Measurements from ENCODE around the gene FAM118B. TPM values are rescaled to one million over a fixed set of nuclear protein-coding genes. Genes with fewer than 3 reads are reported as not detected.

Gene FAM118B
- total RNA-seq, 1 donor from 2014 or later: 32.4 TPM

- Mint-ChIP-seq H3K27me3 (no peaks in the 10 kb centered on the region), H3K27ac (no peak overlapping the region), H3K36me3 (ENCODE audit: insufficient read depth) (peaks cover 10% of the 10 kb centered on the region), H3K4me1 (ENCODE audit: low read depth) (no peaks in the 10 kb centered on the region), H3K9me3 (ENCODE audit: low read depth) (no peaks in the 10 kb centered on the region), H3K4me3 (ENCODE audit: low read depth) (no peak overlapping the region)
- no peak for TF ChIP-seq CTCF (IDR thresholded peaks at IDR 0.05; ENCODE audit: unreplicated experiment)
- DNase-seq (ENCODE audit: low spot score, unreplicated experiment): no peak
Measured at GRCh38 chr11:126186025-126186698, 25.4 kb upstream of the FAM118B start.

- Mint-ChIP-seq H3K4me3 (ENCODE audit: low read depth) (no peak overlapping the region), H3K9me3 (ENCODE audit: low read depth) (no peaks in the 10 kb centered on the region), H3K4me1 (ENCODE audit: low read depth) (no peaks in the 10 kb centered on the region), H3K27ac (no peak overlapping the region), H3K27me3 (no peaks in the 10 kb centered on the region), H3K36me3 (ENCODE audit: insufficient read depth) (peaks cover 11% of the 10 kb centered on the region)
- peak; percentile 24 for TF ChIP-seq CTCF (IDR thresholded peaks at IDR 0.05; ENCODE audit: unreplicated experiment)
- no peak for DNase-seq (ENCODE audit: low spot score, unreplicated experiment)
Measured at GRCh38 chr11:126186708-126187529, 24.7 kb upstream of the FAM118B start.

- Mint-ChIP-seq H3K4me3 (ENCODE audit: low read depth) (no peak overlapping the region), H3K9me3 (ENCODE audit: low read depth) (no peaks in the 10 kb centered on the region), H3K4me1 (ENCODE audit: low read depth) (no peaks in the 10 kb centered on the region), H3K27me3 (no peaks in the 10 kb centered on the region), H3K36me3 (ENCODE audit: insufficient read depth) (peaks cover 12% of the 10 kb centered on the region), H3K27ac (peak overlapping the region; percentile 53)
- no peak for DNase-seq (ENCODE audit: low spot score, unreplicated experiment)
- no peak for TF ChIP-seq CTCF (IDR thresholded peaks at IDR 0.05; ENCODE audit: unreplicated experiment)
Measured at GRCh38 chr11:126188332-126189108, 23.1 kb upstream of the FAM118B start.

GRCh38 chr11:126189109-126189929 is 22.3 kb upstream of the FAM118B start:
- H3K9me3 Mint-ChIP-seq (ENCODE audit: low read depth): no peaks in the 10 kb centered on the region
- no peak overlapping the region for H3K4me3 Mint-ChIP-seq (ENCODE audit: low read depth)
- no peaks in the 10 kb centered on the region for H3K27me3 Mint-ChIP-seq
- H3K4me1 Mint-ChIP-seq (ENCODE audit: low read depth): no peaks in the 10 kb centered on the region
- TF ChIP-seq CTCF (IDR thresholded peaks at IDR 0.05; ENCODE audit: unreplicated experiment): no peak
- no peak for DNase-seq (ENCODE audit: low spot score, unreplicated experiment)
- peak overlapping the region; percentile 52 for H3K27ac Mint-ChIP-seq
- peaks cover 14% of the 10 kb centered on the region for H3K36me3 Mint-ChIP-seq (ENCODE audit: insufficient read depth)

Measured in progenitor cell of endocrine pancreas (in vitro differentiated cells).